Activated CD8-positive, alpha-beta memory T cell treated with anti-CD3 and anti-CD28 coated beads for 4 hours (primary cell): ENCODE data around the gene MYCBP.

ENCODE experiments used
- DNase-seq, 2 donors: peaks; one replicate each; pipeline ENCODE4 v3.0.0-alpha.2; 2020; ENCODE audit warnings: low read depth in 2 of 2

MYCBP gene

GRCh38 chr1:38820860-38821259 lies 52.3 kb downstream of the MYCBP start:
- DNase-seq: no peak

GRCh38 chr1:38819516-38819915 lies 53.6 kb downstream of the MYCBP start:
- DNase-seq: no peak

GRCh38 chr1:38819040-38819439 lies 54.1 kb downstream of the MYCBP start:
- DNase-seq: no peak

GRCh38 chr1:38818175-38818976 lies 54.8 kb downstream of the MYCBP start:
- peak in 1 of 2 donors; percentile 13 for DNase-seq

- DNase-seq: no peak
These were observed 55.6 kb downstream of the MYCBP start for GRCh38 chr1:38817267-38818174.

GRCh38 chr1:38815903-38816627 lies 57.1 kb downstream of the MYCBP start:
- DNase-seq: no peak

GRCh38 chr1:38814984-38815464 lies 58.1 kb downstream of the MYCBP start:
- DNase-seq: no peak

GRCh38 chr1:38814444-38814983 lies 58.6 kb downstream of the MYCBP start:
- DNase-seq: no peak

GRCh38 chr1:38812981-38813380 lies 60.2 kb downstream of the MYCBP start:
- DNase-seq: no peak
